Stimulated activated CD4-positive, alpha-beta T cell treated with anti-CD3 and anti-CD28 coated beads, Interleukin-1b, Interleukin-23, amount 100 ng/mL, for 4 hours (primary cell): ENCODE measurements around the gene LSMEM2.
"Not testable (repeated sequence)": the region's sequence is repeated elsewhere in the genome, so short reads cannot be mapped to it uniquely, and the experiment has no call there.

Source experiments
- DNase-seq, 2 donors: peaks; one replicate each; pipeline ENCODE4 v3.0.0-alpha.2; 2020; ENCODE audit warnings: low read depth in 2 of 2

LSMEM2 gene

GRCh38 chr3:50278880-50279224, at the start of gene LSMEM2:
LSMEM2 (plus strand) TSS chr3:50279087; CDS start chr3:50279114, 27 bp downstream.
- no peak for DNase-seq

DNA sequence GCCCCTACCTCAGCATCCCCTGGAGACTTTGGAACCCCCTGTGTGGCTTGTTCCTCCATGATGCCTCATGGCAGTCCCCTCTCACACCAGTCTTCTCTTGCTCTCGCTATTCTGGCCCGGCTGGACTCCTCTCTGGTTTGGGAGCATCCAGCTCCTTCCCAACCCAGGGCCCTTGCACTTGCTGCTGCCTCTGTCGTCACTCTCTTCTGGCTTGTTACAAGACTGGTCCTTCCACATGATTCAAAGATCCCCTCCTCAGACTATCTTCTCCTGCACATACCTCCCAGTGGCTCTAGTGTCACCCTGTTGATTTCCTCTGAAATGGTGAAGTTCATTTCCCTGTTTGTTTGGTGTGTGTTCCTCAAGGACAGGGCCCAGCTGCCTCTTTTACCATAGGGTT, 49.4 kb upstream of the LSMEM2 start:
- DNase-seq = no peak

DNA sequence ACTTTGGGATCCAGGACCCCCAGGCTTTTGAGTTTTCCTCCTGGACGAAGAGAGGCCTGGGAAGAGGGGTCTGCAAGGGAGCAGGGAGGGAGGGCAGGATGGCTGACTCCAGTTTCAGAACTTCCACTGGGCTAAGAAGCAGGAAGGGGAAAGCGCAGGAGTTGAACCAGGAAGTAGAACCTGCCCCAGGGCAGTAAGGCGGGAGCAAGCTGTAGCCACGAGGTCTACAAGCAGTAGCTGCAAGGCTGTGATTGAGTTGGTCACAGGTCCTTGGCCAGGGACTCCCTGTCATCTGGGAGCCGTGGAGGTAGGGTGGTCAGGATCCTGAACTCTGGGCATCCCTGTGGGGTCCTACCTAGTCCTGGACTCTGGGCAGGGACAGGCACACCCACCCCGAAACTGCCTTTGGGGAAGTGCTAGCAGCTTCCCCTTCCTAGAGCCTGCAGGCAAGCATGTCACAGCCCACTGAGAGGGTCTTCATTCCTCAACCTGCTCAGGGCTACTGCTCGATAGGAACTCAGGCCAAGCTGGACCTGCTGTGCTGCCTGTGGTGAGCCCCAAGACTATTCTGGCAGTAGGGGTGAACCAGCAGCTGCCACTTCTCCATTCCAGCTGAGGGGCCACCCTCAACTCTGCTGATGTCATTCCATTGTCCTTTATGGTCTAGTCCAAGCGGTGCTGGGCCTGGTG, 48.6 kb upstream of the LSMEM2 start:
- DNase-seq = no peak

- DNase-seq = no peak
Observed at GRCh38 chr3:50230794-50231125, 48.1 kb upstream of the LSMEM2 start.

GRCh38 chr3:50231581-50231980, 47.3 kb upstream of the LSMEM2 start:
- no peak for DNase-seq

GRCh38 chr3:50232303-50232702, 46.6 kb upstream of the LSMEM2 start:
- DNase-seq = no peak

DNA sequence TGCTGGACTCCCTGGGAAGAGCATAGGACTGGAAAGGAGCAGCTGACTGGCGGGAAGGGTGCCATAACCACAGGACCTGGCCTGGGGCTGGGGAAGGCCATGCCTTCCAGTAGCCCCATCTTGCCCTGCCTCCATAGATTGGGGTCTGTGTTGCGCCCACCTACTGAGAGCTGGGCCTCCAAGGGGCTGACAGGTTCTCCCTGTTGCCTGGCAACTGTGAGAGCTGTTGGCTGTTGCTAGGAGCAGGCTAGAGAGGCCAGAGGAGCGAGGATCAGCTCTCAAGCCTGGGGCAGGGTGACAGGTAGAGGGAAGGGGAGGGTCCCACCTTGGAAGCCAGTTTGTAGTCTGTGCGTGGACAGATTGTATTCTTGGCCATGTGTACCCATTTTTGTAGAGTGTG, 45.7 kb upstream of the LSMEM2 start:
- DNase-seq = no peak

DNA sequence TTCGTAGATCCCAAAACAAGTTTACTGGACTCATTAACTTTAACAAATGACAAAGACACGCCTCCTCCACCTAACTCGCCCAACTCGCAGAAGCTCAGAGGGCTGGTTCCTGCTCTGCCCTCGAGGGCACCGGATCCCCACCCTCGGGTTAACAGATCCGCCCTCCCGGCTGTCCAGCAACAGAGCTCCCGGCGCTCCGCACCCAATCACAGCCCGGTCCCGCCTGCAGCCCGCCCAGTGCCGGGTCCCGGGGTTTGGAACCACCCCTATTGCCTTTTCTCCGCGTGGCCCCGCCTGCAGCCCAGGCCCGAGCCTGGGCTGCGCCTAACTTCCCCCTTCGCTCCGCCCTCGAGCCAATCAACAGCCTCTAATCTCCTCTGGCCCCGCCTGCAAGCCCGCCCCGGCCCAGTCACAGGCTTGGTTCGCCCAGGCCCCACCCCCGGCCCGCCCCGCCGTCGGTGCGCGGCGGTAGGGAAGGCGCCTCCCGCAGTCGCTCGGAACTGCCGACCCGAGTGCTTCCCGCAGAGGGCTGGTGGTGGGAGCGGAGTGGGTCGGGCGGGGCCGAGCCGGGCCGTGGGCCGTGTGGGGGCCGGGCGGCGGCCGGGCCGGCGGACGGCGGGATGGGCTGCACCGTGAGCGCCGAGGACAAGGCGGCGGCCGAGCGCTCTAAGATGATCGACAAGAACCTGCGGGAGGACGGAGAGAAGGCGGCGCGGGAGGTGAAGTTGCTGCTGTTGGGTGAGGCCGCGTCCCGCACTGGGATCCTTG, 43.0 kb upstream of the LSMEM2 start, which contains the start of gene GNAI2:
GNAI2 (plus strand) TSS at position 489 of the 768 bp plus-strand sequence; CDS start at position 621, 132 bp downstream.
- peak; percentile 98 for DNase-seq

- DNase-seq = no peak
Observed at GRCh38 chr3:50236484-50237132, 42.3 kb upstream of the LSMEM2 start.

- DNase-seq = no peak
Observed at GRCh38 chr3:50237133-50237651, 41.7 kb upstream of the LSMEM2 start.

GRCh38 chr3:50237754-50238548, 40.9 kb upstream of the LSMEM2 start:
- DNase-seq = peak; percentile 76 to 77

DNA sequence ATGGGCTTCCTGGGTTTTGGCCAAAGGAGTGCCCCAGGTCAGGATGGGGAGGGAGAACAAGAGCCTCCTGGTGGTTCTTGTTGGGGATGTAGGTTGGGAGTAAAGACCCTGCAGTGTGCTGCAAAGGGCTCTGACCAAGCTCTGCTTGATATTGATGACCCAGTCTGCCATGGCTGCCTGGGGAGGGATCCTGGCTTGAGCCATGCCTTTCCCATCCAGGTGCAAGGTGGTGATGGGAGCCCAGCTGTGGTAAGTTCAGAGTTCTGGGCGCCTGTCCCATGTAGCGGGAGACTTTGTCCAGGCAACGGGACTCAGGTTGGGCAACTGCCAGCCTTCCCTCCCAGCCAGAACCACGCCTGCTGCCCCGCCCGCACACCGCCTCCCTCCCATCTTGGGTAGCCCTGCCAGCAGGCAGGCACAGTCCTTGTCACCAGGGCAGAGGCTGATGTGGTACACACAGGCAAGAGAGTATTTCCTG, 40.3 kb upstream of the LSMEM2 start:
- DNase-seq = no peak

- DNase-seq = no peak
Observed at GRCh38 chr3:50239649-50240048, 39.2 kb upstream of the LSMEM2 start.

GRCh38 chr3:50241163-50241562, 37.7 kb upstream of the LSMEM2 start:
- DNase-seq = no peak

- no peak for DNase-seq
Observed at GRCh38 chr3:50241713-50242380, 37.0 kb upstream of the LSMEM2 start.

DNA sequence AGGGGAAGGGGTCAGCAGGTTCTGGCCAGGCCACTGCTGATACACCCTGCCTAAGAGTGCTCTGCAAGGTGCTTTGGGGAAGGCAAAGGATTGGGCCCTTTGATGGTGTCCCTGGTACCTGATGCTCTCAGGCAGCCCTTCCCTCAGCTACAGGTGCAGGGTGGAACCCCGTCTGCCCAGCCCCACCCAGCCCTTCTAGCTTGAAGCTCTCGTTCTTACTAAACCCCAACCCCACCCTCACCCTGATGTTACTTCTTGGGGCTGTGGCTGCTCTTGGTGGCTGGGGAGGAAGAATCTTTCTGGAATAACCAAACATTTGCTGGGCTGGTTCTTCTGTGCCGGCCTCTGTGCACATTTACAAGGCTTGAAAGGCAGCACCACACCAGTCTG, 36.5 kb upstream of the LSMEM2 start:
- no peak for DNase-seq

DNA sequence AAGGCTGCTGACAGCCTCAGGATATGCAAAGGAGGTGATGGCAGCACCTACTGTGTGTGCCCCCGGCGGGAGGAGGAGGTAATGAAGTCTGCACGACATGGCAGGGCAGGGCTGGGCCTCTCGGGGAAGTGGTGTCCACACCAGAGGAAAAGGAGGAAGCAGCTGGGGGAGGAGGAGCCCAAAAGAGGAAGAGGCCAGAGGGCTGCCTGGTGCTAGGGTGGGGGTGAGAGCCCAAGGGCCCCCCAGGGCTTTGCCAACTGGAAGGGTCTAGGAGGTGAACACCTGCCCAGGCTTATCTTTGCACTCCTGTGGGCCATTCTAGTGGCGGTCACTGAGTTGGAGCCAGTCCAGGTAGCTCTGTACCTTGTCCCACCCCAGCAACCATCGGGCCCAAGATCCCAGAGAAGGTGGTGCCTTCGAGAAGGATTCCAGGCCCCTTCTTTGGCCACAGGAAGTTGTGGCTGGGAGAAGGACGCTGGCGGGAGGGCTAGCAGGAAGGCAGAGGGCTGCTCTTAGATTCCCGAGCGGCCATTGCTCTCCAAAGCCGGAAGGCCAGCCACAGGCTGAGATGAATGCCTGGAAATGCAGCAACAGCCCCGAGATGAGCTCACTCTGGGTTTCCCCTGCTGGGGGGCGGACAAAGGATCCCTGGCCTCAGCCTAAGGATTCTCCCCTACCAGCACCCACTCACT, 35.9 kb upstream of the LSMEM2 start:
- no peak for DNase-seq

GRCh38 chr3:50243543-50243895, 35.4 kb upstream of the LSMEM2 start:
- DNase-seq = no peak

DNA sequence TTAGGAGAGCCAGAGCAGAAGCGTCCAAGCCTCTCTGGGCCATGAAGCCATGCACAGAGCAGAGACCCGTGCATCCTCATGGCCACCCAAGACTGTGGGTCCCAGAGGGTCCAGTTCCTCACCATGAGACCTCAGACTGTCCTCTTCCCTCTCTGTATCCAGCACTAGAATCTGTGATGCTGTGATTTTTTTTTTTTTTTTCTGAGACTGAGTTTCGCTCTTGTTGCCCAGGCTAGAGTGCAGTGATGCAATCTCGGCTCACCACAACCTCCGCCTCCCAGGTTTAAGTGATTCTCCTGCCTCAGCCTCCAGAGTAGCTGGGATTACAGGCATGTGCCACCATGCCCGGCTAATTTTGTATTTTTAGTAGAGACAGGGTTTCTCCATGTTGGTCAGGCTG, 34.1 kb upstream of the LSMEM2 start:
- not testable (repeated sequence) for DNase-seq

GRCh38 chr3:50245251-50245745, 33.6 kb upstream of the LSMEM2 start:
- no peak for DNase-seq
